Measurements from ENCODE around the gene SSBP1. TPM values are rescaled to one million over a fixed set of nuclear protein-coding genes. Genes with fewer than 3 reads are reported as not detected.
"Not testable (repeated sequence)": the region's sequence is repeated elsewhere in the genome, so short reads cannot be mapped to it uniquely, and the experiment has no call there.

Gene SSBP1
- total RNA-seq, 1 experiment from 2014 or later: 245 TPM

DNA sequence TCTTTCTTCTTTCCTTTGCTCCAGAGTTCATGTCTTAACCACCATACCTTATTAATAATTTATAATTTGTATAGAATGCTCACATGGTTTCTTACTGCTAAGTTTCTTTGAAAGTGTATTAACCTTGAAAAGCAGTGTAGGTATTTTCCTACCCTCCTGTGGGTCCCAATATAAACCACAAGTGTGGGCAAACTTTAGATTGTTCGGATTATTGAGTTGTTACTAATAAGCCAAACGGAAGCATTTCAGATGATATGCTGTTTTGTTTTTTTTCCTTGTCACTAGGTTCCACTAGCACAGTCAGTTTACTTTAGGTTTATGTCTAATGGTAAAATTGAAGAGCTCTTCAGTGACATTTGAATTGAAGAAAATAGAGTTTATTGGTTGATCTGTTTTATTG lies 10.2 kb downstream of the SSBP1 start:
- Mint-ChIP-seq H3K4me1 (no peaks in the 10 kb centered on the region), H3K9me3 (peaks cover 30% of the 10 kb centered on the region), H3K27ac (no peak overlapping the region), H3K36me3 (peaks cover 86% of the 10 kb centered on the region), H3K4me3 (no peak overlapping the region), H3K27me3 (ENCODE audit: low read depth) (no peaks in the 10 kb centered on the region)
- POLR2A ChIA-PET: no interaction called here
- CTCF ChIA-PET: interaction anchor here (1.0 kb wide), 1 partner anchor 11 kb away, joined by 4 read pairs; the partner anchor contains the start of gene SSBP1
- TF ChIP-seq ZNF121 (CRISPR knock-in tag; IDR thresholded peaks at IDR 0.05): no peak
- TF ChIP-seq ATF1 (CRISPR knock-in tag; IDR thresholded peaks at IDR 0.05): no peak
- DNase-seq (ENCODE audit: low spot score) (no peak), ATAC-seq (no peak)

DNA sequence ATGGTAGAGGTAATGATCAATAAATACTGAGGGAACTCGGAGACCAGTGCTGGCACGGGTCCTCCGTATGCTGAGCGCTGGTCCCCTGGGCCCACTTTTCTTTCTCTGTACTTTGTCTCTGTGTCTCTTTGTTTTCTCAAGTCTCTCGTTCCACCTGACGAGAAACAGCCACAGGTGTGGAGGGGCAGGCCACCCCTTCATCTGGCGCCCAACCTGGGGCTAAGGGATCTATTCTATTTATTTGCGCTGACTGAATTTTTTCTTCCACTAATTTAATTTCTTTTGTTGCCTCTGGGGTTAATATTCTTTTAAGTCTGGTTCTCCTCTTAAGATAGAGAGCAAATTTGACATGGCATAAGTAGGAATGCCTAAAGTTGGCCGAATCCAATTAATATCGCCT lies 13.7 kb downstream of the SSBP1 start:
- not testable (repeated sequence) for H3K27me3 Mint-ChIP-seq (ENCODE audit: low read depth); ATAC-seq; H3K4me3 Mint-ChIP-seq; H3K4me1 Mint-ChIP-seq; H3K27ac Mint-ChIP-seq; DNase-seq (ENCODE audit: low spot score)
- ChIA-PET CTCF (interaction anchor here (1.0 kb wide), 1 partner anchor 14 kb away, joined by 3 read pairs; the partner anchor contains the start of gene SSBP1), POLR2A (interaction anchor here (1.0 kb wide), 1 partner anchor 34 kb away, joined by 3 read pairs; no protein-coding TSS in a partner anchor)
- peaks cover 83% of the 10 kb centered on the region for H3K36me3 Mint-ChIP-seq
- H3K9me3 Mint-ChIP-seq: peaks cover 30% of the 10 kb centered on the region

DNA sequence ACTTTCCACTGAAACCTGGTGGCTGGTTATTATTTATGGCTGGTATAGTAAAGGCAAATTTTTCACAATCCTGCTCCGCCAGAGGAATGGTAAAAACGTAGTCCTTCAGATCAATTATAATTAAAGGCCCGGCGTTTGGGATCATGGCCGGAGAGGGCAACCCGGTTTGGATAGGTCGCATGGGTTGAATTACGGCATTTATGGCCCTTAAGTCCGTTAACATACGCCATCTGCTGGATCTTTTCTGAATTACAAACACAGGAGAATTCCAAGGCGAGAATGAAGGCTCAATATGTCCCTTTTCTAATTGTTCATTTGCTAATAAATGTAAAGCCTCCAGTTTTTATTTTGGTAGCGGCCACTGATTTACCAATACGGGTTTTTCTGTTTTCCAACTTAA lies 14.5 kb downstream of the SSBP1 start:
- CTCF ChIA-PET: interaction anchor here (1.0 kb wide), 1 partner anchor 14 kb away, joined by 3 read pairs; the partner anchor contains the start of gene SSBP1
- no peak for ATAC-seq
- Mint-ChIP-seq H3K9me3 (peaks cover 34% of the 10 kb centered on the region), H3K36me3 (peaks cover 91% of the 10 kb centered on the region), H3K4me3 (no peak overlapping the region), H3K27me3 (ENCODE audit: low read depth) (no peaks in the 10 kb centered on the region), H3K27ac (no peak overlapping the region), H3K4me1 (no peaks in the 10 kb centered on the region)
- TF ChIP-seq, protein P1, sequence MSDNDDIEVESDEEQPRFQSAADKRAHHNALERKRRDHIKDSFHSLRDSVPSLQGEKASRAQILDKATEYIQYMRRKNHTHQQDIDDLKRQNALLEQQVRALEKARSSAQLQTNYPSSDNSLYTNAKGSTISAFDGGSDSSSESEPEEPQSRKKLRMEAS (CRISPR knock-in tag; IDR thresholded peaks at IDR 0.05): no peak
- TF ChIP-seq SOX15 (CRISPR knock-in tag; IDR thresholded peaks at IDR 0.05): no peak
- no peak for TF ChIP-seq ZNF317 (CRISPR knock-in tag; IDR thresholded peaks at IDR 0.05; ENCODE audit: borderline replicate concordance, low read depth)
- TF ChIP-seq, protein P2, sequence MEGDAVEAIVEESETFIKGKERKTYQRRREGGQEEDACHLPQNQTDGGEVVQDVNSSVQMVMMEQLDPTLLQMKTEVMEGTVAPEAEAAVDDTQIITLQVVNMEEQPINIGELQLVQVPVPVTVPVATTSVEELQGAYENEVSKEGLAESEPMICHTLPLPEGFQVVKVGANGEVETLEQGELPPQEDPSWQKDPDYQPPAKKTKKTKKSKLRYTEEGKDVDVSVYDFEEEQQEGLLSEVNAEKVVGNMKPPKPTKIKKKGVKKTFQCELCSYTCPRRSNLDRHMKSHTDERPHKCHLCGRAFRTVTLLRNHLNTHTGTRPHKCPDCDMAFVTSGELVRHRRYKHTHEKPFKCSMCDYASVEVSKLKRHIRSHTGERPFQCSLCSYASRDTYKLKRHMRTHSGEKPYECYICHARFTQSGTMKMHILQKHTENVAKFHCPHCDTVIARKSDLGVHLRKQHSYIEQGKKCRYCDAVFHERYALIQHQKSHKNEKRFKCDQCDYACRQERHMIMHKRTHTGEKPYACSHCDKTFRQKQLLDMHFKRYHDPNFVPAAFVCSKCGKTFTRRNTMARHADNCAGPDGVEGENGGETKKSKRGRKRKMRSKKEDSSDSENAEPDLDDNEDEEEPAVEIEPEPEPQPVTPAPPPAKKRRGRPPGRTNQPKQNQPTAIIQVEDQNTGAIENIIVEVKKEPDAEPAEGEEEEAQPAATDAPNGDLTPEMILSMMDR (IDR thresholded peaks at IDR 0.05): peak; percentile 61; the same call in 1 of the 2 replicates
- POLR2A ChIA-PET: interaction anchor here (1.0 kb wide), 1 partner anchor 33 kb away, joined by 3 read pairs; no protein-coding TSS in a partner anchor
- no peak for DNase-seq (ENCODE audit: low spot score)

DNA sequence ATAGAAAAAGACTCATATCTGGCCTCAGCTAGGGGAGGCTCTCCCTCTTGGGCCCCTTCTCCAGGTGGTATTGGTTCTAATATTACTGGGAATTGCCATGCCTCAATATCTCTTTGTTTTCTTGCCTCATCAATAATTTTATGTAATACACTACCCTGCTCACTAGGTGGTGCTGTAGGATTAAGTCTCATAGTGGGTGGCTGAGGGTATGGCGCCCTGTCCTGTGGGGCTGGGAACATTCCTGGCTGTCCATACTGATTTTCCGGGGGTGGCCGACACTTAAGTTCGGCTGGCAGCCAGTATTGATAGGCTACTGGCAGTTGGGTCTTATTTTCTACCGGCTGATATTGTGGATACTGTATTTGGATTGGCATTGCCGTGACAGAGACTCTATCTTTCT lies 16.8 kb downstream of the SSBP1 start:
- no peak overlapping the region for H3K27ac Mint-ChIP-seq
- no peaks in the 10 kb centered on the region for H3K4me1 Mint-ChIP-seq
- ChIA-PET CTCF (interaction anchor here (1.0 kb wide), 1 partner anchor 17 kb away, joined by 3 read pairs; the partner anchor contains the start of gene SSBP1), POLR2A (no interaction called here)
- DNase-seq (ENCODE audit: low spot score) (peak; percentile 47), ATAC-seq (peak; percentile 77)
- H3K4me3 Mint-ChIP-seq: no peak overlapping the region
- TF ChIP-seq PRRX2 (CRISPR knock-in tag; IDR thresholded peaks at IDR 0.05): no peak
- TF ChIP-seq, protein P3, sequence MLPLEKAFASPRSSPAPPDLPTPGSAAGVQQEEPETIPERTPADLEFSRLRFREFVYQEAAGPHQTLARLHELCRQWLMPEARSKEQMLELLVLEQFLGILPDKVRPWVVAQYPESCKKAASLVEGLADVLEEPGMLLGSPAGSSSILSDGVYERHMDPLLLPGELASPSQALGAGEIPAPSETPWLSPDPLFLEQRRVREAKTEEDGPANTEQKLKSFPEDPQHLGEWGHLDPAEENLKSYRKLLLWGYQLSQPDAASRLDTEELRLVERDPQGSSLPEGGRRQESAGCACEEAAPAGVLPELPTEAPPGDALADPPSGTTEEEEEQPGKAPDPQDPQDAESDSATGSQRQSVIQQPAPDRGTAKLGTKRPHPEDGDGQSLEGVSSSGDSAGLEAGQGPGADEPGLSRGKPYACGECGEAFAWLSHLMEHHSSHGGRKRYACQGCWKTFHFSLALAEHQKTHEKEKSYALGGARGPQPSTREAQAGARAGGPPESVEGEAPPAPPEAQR (CRISPR knock-in tag; IDR thresholded peaks at IDR 0.05): no peak
- TF ChIP-seq, protein P2 (IDR thresholded peaks at IDR 0.05): peak; percentile 47
- no peaks in the 10 kb centered on the region for H3K27me3 Mint-ChIP-seq (ENCODE audit: low read depth)
- H3K9me3 Mint-ChIP-seq: peaks cover 40% of the 10 kb centered on the region
- H3K36me3 Mint-ChIP-seq: peaks cover 92% of the 10 kb centered on the region

DNA sequence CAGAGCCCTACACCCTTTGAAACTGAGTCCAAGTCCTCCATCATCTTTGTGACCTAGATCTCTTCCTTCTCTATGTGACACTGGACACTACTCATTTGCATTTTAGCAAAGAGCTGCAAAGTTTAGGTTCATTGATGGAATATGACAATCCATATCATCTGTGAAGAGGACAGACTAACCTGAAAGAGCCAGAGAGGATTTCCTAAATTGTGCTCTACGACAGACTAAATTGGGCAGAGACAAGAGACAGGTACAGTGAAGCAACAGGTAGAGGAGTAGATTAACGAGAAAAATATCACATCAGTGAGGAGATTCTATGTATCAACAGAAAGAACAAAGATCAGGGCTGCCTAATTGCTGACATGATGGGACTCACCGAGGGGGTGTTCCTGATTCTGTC lies 25.6 kb downstream of the SSBP1 start, which contains the start of gene TAS2R3:
Gene TAS2R3 (plus strand): TSS at position 301 of the 400 bp plus-strand sequence. CDS start 62 bp downstream, at position 363.
- Mint-ChIP-seq H3K9me3 (peaks cover 7% of the 10 kb centered on the region; the same call in 1 of the 2 replicates), H3K27me3 (ENCODE audit: low read depth) (no peaks in the 10 kb centered on the region), H3K4me1 (peaks cover 3% of the 10 kb centered on the region), H3K4me3 (no peak within 1 kb of the TSS), H3K36me3 (peaks cover 31% of the 10 kb centered on the region), H3K27ac (no peak within 1 kb of the TSS)
- POLR2A ChIA-PET: no interaction called here
- ATAC-seq: no peak
- CTCF ChIA-PET: interaction anchor here (0.8 kb wide), 1 partner anchor 26 kb away, joined by 3 read pairs; the partner anchor contains the start of gene SSBP1
- no peak for DNase-seq (ENCODE audit: low spot score)
- TF ChIP-seq, protein P4, sequence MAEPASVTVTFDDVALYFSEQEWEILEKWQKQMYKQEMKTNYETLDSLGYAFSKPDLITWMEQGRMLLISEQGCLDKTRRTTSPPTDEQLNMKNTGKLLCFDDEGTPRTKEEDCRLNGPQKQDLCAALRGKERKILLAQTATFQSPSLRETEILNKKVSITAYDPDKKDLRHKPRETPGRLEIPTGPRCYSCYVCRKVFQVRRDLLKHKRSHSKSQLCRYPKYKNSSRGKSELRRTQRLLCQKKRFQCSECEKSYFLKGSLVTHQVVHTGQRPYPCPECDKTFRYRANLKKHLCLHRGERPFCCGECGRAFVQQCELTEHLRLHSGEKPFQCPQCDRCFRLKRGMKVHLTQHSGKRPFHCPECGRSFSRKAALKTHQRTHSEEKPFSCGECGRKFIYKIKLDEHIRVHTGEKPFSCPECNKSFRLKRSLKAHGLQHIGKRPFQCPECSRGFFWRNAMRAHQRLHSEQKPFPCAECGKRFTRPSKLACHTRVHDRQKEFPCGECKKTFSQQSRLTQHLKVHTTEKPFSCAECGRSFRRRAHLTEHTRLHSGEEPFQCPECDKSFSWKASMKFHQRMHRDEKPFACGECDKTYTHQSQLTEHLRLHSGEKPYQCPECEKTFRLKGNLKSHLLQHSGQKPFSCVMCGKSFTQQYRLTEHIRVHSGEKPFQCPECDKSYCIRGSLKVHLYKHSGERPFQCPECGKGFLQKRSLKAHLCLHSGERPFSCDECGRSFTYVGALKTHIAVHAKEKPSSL (CRISPR knock-in tag; conservative IDR thresholded peaks at IDR 0.05): no peak
- TF ChIP-seq TCF7 (CRISPR knock-in tag; IDR thresholded peaks at IDR 0.05; ENCODE audit: low read depth) (no peak), IRF2 (CRISPR knock-in tag; IDR thresholded peaks at IDR 0.05; ENCODE audit: borderline replicate concordance, low read depth) (no peak), ATF1 (CRISPR knock-in tag; IDR thresholded peaks at IDR 0.05) (no peak)
- TF ChIP-seq, protein P5, sequence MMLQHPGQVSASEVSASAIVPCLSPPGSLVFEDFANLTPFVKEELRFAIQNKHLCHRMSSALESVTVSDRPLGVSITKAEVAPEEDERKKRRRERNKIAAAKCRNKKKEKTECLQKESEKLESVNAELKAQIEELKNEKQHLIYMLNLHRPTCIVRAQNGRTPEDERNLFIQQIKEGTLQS (CRISPR knock-in tag; conservative IDR thresholded peaks at IDR 0.05): no peak
- TF ChIP-seq, protein P6, sequence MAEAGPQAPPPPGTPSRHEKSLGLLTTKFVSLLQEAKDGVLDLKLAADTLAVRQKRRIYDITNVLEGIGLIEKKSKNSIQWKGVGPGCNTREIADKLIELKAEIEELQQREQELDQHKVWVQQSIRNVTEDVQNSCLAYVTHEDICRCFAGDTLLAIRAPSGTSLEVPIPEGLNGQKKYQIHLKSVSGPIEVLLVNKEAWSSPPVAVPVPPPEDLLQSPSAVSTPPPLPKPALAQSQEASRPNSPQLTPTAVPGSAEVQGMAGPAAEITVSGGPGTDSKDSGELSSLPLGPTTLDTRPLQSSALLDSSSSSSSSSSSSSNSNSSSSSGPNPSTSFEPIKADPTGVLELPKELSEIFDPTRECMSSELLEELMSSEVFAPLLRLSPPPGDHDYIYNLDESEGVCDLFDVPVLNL (CRISPR knock-in tag; IDR thresholded peaks at IDR 0.05; ENCODE audit: borderline replicate concordance, low read depth): no peak

Measured in WTC11 (cell line).